H1 (cell line): ENCODE measurements around the gene GRM1. TPM values are rescaled to one million over a fixed set of nuclear protein-coding genes. Genes with fewer than 3 reads are reported as not detected.

Experiments
- ASH2L ChIP-seq: fragments of 200-600, 300-600 bp; sonication (generic); IDR thresholded peaks from one replicate; pipeline ENCODE4 v1.7.1; 2017; ENCODE audit warnings: low read length
- BCL11A ChIP-seq, 2 experiments: IDR thresholded peaks; one replicate each; pipeline ENCODE4 v1.6.1; 2011; ENCODE audit warnings: low read depth in 2 of 2, low read length in 2 of 2, mild to moderate bottlenecking in 2 of 2
- CHD1 ChIP-seq: IDR thresholded peaks from 2 replicates; pipeline ENCODE4 v1.6.1; 2012; ENCODE audit warnings: low read depth, low read length, improper control_type of control experiment
- E2F6 ChIP-seq: IDR thresholded peaks from 2 replicates; pipeline ENCODE4 v1.6.1; 2012; ENCODE audit warnings: inconsistent platforms
- FOSL1 ChIP-seq: IDR thresholded peaks from 2 replicates; pipeline ENCODE4 v1.6.1; 2011; ENCODE audit warnings: mild to moderate bottlenecking, low read depth, low read length, moderate library complexity; ENCODE audit not compliant: insufficient read depth
- MAFK ChIP-seq: IDR thresholded peaks from 2 replicates; pipeline ENCODE4 v1.6.1; 2012; ENCODE audit warnings: low read depth, mild to moderate bottlenecking, improper control_type of control experiment, low read length
- RBBP5 ChIP-seq: IDR thresholded peaks from 2 replicates; pipeline ENCODE4 v1.7.1; 2012; ENCODE audit warnings: low read depth, mild to moderate bottlenecking, inconsistent platforms, low read length, moderate library complexity, borderline replicate concordance
- SP2 ChIP-seq: IDR thresholded peaks from 2 replicates; pipeline ENCODE4 v1.6.1; 2012; ENCODE audit warnings: mild to moderate bottlenecking, low read length, inconsistent platforms
- TAF7 ChIP-seq: optimal IDR thresholded peaks from 2 replicates; pipeline ENCODE3; 2011; ENCODE audit warnings: low read depth, mild to moderate bottlenecking, inconsistent platforms, low read length, moderate library complexity, borderline replicate concordance
- YY1 ChIP-seq: IDR thresholded peaks from 2 replicates; pipeline ENCODE4 v1.6.1; 2011; ENCODE audit warnings: low read depth, mild to moderate bottlenecking, low read length
- polyA plus RNA-seq, 7 experiments: library from polyadenylated mRNA; depleted of rRNA in 3 of 7; stranded (reverse) in 5 of 7; unstranded in 2 of 7; fragments of >200 nt in 5 of 7; fragments of 200-250 nt in 2 of 7; gene quantifications; 1 replicate in 5 of 7; 2 replicates in 1 of 7; 4 replicates in 1 of 7; pipeline versions ENCODE4 v1.2.1 to v1.2.3, GENCODE V29; 2011 to 2013; ENCODE audit warnings: missing spikeins in 2 of 7, mixed read lengths in 2 of 7
- total RNA-seq: library from RNA; stranded (reverse); fragmentation: NEBNext Ultra II Directional; extraction: Animal tissue kit (Norgen Biotek cat#: 25700); gene quantifications from 2 replicates; pipeline ENCODE4 v1.2.1, GENCODE V29; 2021
- TF ChIP-seq, protein P1 (sequence below): fragments of 300-600 bp; sonication (generic); IDR thresholded peaks from 2 replicates; pipeline ENCODE4 v1.7.1; 2012; ENCODE audit warnings: low read length, moderate library complexity, mild to moderate bottlenecking, inconsistent platforms; ENCODE audit not compliant: insufficient replicate concordance

Gene GRM1
- total and polyA plus RNA-seq, 2 of the 8 experiments (the other 6 are each of a cell fraction or from before 2014, with no cell fraction given) = 0.15 to 1.3 TPM

DNA sequence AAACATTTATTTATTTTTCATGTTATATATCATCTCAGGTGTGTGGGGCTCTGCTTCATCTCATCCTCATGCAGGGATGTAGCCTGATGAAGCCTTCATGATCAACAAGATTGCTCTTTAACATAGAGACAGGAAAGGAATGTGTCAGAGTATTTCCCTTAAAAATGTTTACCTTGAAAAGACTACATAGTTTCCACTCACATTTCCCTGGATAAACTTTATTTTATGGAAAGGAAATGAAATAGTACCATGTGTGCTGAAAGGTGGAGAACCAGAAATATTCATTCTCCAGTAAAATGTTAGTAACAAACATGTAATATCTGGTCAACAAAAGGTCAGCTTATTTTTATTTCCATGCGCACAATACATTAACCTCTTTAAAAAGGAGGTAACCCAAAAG lies 155.8 kb downstream of the GRM1 start (continued):
- TF ChIP-seq, protein P1, sequence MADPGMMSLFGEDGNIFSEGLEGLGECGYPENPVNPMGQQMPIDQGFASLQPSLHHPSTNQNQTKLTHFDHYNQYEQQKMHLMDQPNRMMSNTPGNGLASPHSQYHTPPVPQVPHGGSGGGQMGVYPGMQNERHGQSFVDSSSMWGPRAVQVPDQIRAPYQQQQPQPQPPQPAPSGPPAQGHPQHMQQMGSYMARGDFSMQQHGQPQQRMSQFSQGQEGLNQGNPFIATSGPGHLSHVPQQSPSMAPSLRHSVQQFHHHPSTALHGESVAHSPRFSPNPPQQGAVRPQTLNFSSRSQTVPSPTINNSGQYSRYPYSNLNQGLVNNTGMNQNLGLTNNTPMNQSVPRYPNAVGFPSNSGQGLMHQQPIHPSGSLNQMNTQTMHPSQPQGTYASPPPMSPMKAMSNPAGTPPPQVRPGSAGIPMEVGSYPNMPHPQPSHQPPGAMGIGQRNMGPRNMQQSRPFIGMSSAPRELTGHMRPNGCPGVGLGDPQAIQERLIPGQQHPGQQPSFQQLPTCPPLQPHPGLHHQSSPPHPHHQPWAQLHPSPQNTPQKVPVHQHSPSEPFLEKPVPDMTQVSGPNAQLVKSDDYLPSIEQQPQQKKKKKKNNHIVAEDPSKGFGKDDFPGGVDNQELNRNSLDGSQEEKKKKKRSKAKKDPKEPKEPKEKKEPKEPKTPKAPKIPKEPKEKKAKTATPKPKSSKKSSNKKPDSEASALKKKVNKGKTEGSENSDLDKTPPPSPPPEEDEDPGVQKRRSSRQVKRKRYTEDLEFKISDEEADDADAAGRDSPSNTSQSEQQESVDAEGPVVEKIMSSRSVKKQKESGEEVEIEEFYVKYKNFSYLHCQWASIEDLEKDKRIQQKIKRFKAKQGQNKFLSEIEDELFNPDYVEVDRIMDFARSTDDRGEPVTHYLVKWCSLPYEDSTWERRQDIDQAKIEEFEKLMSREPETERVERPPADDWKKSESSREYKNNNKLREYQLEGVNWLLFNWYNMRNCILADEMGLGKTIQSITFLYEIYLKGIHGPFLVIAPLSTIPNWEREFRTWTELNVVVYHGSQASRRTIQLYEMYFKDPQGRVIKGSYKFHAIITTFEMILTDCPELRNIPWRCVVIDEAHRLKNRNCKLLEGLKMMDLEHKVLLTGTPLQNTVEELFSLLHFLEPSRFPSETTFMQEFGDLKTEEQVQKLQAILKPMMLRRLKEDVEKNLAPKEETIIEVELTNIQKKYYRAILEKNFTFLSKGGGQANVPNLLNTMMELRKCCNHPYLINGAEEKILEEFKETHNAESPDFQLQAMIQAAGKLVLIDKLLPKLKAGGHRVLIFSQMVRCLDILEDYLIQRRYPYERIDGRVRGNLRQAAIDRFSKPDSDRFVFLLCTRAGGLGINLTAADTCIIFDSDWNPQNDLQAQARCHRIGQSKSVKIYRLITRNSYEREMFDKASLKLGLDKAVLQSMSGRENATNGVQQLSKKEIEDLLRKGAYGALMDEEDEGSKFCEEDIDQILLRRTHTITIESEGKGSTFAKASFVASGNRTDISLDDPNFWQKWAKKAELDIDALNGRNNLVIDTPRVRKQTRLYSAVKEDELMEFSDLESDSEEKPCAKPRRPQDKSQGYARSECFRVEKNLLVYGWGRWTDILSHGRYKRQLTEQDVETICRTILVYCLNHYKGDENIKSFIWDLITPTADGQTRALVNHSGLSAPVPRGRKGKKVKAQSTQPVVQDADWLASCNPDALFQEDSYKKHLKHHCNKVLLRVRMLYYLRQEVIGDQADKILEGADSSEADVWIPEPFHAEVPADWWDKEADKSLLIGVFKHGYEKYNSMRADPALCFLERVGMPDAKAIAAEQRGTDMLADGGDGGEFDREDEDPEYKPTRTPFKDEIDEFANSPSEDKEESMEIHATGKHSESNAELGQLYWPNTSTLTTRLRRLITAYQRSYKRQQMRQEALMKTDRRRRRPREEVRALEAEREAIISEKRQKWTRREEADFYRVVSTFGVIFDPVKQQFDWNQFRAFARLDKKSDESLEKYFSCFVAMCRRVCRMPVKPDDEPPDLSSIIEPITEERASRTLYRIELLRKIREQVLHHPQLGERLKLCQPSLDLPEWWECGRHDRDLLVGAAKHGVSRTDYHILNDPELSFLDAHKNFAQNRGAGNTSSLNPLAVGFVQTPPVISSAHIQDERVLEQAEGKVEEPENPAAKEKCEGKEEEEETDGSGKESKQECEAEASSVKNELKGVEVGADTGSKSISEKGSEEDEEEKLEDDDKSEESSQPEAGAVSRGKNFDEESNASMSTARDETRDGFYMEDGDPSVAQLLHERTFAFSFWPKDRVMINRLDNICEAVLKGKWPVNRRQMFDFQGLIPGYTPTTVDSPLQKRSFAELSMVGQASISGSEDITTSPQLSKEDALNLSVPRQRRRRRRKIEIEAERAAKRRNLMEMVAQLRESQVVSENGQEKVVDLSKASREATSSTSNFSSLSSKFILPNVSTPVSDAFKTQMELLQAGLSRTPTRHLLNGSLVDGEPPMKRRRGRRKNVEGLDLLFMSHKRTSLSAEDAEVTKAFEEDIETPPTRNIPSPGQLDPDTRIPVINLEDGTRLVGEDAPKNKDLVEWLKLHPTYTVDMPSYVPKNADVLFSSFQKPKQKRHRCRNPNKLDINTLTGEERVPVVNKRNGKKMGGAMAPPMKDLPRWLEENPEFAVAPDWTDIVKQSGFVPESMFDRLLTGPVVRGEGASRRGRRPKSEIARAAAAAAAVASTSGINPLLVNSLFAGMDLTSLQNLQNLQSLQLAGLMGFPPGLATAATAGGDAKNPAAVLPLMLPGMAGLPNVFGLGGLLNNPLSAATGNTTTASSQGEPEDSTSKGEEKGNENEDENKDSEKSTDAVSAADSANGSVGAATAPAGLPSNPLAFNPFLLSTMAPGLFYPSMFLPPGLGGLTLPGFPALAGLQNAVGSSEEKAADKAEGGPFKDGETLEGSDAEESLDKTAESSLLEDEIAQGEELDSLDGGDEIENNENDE = no peak
- TF ChIP-seq ASH2L (no peak), CHD1 (no peak), FOSL1 (no peak), E2F6 (no peak), RBBP5 (no peak), SP2 (no peak), BCL11A (IDR thresholded peaks at IDR 0.05; ENCODE audit: low read depth in 2 of 2, low read length in 2 of 2) (no peak), YY1 (no peak), TAF7 (no peak), MAFK (no peak)
